CD1c-positive myeloid dendritic cell (primary cell): Measurements from ENCODE around the gene ANKAR.
A peak's percentile ranks its signal among the peaks of the same experiment; 100 is the strongest.
"Not testable (repeated sequence)": the region's sequence is repeated elsewhere in the genome, so short reads cannot be mapped to it uniquely, and the experiment has no call there.

Experiments used
- DNase-seq: peaks from one replicate; pipeline ENCODE4 v3.0.0-alpha.2; 2016; ENCODE audit errors: extremely low spot score

The ANKAR gene

GRCh38 chr2:189702071-189702470, 27.6 kb downstream of the ANKAR start:
- DNase-seq: no peak

GRCh38 chr2:189709501-189710221, 35.2 kb downstream of the ANKAR start:
- DNase-seq: no peak

DNA sequence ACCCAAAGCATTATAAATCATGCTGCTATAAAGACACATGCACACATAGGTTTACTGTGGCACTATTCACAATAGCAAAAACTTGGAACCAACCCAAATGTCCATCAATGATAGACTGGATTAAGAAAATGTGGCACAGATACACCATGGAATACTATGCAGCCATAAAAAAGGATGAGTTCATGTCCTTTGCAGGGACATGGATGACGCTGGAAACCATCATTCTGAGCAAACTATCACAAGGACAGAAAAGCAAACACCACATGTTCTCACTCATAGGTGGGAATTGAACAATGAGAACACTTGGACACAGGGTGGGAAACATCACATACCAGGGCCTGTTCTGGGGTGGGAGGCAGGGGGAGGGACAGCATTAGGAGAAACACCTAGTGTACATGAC, 43.1 kb downstream of the ANKAR start:
- not testable (repeated sequence) for DNase-seq

GRCh38 chr2:189719571-189719970, 45.1 kb downstream of the ANKAR start:
- peak; percentile 10 for DNase-seq

DNA sequence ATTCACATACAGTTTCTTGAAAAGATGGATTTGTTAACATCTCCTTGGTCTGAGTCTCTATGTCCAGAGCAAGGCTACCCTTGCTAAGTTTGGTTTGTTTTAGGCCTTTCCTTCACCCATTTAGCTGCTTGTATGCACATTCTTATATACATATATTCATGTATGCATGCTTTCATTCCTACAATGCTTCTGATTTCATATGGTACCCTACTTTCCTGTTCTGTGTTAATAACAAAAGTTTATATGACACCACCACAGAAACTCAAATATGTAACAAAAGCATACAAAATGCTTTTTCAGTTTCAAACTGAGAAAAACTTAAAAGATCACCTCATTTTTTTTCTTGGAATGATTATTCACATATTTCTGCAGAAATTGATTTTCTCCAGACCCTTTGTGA, 48.7 kb downstream of the ANKAR start:
- DNase-seq: no peak
